HCT116 (cell line): Measurements from ENCODE around the gene GPANK1. TPM values are rescaled to one million over a fixed set of nuclear protein-coding genes. Genes with fewer than 3 reads are reported as not detected.
A peak's percentile ranks its signal among the peaks of the same experiment; 100 is the strongest.

ENCODE experiments used
- ATAC-seq: fragments of 200-7000 bp; cut with Tn5 transposase; 2 replicates; pipeline ENCODE4 v1.9.1; 2020; ENCODE audit warnings: mild to moderate bottlenecking, moderate library complexity
- BruUV-seq: library from RNA; stranded (reverse); fragments of 400-500 nt; replicated peaks from 2 replicates; lab custom pipeline; 2021; lab: Mats Ljungman, UMichigan
- CTCF ChIA-PET: fragments of 300-600 bp; sonication (Branson Sonifier 250); formaldehyde crosslinking; loops from one replicate; lab custom pipeline; 2021; ENCODE audit warnings: antibody characterized with exemption; lab: Charles Lee
- POLR2A ChIA-PET: fragments of 300-600, 350-600 bp; sonication (Branson Sonifier 250); formaldehyde crosslinking; loops from one replicate; lab custom pipeline; 2021; ENCODE audit warnings: antibody characterized with exemption; lab: Charles Lee
- RAD21 ChIA-PET, 2 experiments: fragments of 300-600 bp; sonication (Branson Sonifier 250); formaldehyde crosslinking; loops; one replicate each; lab custom pipeline; 2023; ENCODE audit warnings: low total read pairs in 2 of 2; ENCODE audit not compliant: uncharacterized antibody in 2 of 2, unreplicated experiment in 2 of 2, low non-redundant PET in 1 of 2; lab: Charles Lee
- DNase-seq: peaks from one replicate; pipeline ENCODE4 v3.0.0-alpha.2; 2010; ENCODE audit warnings: low read depth, low spot score
- H2AFZ ChIP-seq: fragments of 200-600 bp; shearing (Covaris generic), sonication (generic); 2 replicates; pipeline ENCODE4 v1.6.1; 2017; ENCODE audit warnings: low read depth, mixed run types, mixed read lengths, antibody characterized with exemption, low read length; ENCODE audit not compliant: poor library complexity, severe bottlenecking
- H3K27ac ChIP-seq: 2 replicates; pipeline ENCODE4 v1.5.1; 2012; ENCODE audit warnings: low read depth, low read length
- H3K27me3 ChIP-seq: fragments of 200-600 bp; sonication (generic); 2 replicates; pipeline ENCODE4 v1.6.1; 2016; ENCODE audit warnings: mixed run types, low read length, mixed read lengths; ENCODE audit not compliant: insufficient read depth
- H3K36me3 ChIP-seq, 2 experiments: fragments of 200-500 bp in 1 of 2; fragments of 200-600 bp in 1 of 2; sonication (Bioruptor generic) in 1 of 2; sonication (generic) in 1 of 2; 2 replicates each; pipeline versions ENCODE4 v1.5.1 to v1.6.1; 2014 to 2016; ENCODE audit warnings: low read length in 2 of 2, inconsistent platforms in 1 of 2, mixed read lengths in 1 of 2, mixed run types in 1 of 2; ENCODE audit not compliant: insufficient read depth in 2 of 2, control insufficient read depth in 1 of 2
- H3K4me1 ChIP-seq, 2 experiments: fragments of 200-600 bp in 1 of 2; sonication (generic) in 1 of 2; 2 replicates each; pipeline versions ENCODE4 v1.5.1 to v1.6.1; 2012 to 2017; ENCODE audit warnings: low read length in 2 of 2, inconsistent platforms in 1 of 2, mild to moderate bottlenecking in 1 of 2, mixed read lengths in 1 of 2, mixed run types in 1 of 2, moderate library complexity in 1 of 2; ENCODE audit not compliant: insufficient read depth in 2 of 2, control insufficient read depth in 1 of 2
- H3K4me2 ChIP-seq: fragments of 200-600 bp; sonication (generic); 2 replicates; pipeline ENCODE4 v1.6.1; 2017; ENCODE audit warnings: mixed run types, low read length, mixed read lengths
- H3K4me3 ChIP-seq, 2 experiments: fragments of 200-600 bp in 1 of 2; sonication (generic) in 1 of 2; replicated peaks in 1 of 2; 2 replicates each; pipeline ENCODE4 v1.5.1; 2011 to 2016; ENCODE audit warnings: low read length in 2 of 2, control low read depth in 1 of 2, low read depth in 1 of 2, mild to moderate bottlenecking in 1 of 2, mixed read lengths in 1 of 2, mixed run types in 1 of 2
- H3K79me2 ChIP-seq: fragments of 200-600 bp; sonication (generic); 2 replicates; pipeline ENCODE4 v1.6.1; 2017; ENCODE audit warnings: mild to moderate bottlenecking, mixed run types, low read length, moderate library complexity, mixed read lengths; ENCODE audit not compliant: insufficient read depth
- H3K9ac ChIP-seq: fragments of 200-600 bp; sonication (generic); 2 replicates; pipeline ENCODE4 v1.6.1; 2016; ENCODE audit warnings: low read length, mixed read lengths
- H3K9me2 ChIP-seq: fragments of 200-600 bp; sonication (generic), shearing (Covaris generic); 2 replicates; pipeline ENCODE4 v1.6.1; 2017; ENCODE audit warnings: mixed run types, mild to moderate bottlenecking, moderate library complexity; ENCODE audit not compliant: insufficient read depth
- H3K9me3 ChIP-seq, 2 experiments: fragments of 200-500 bp in 1 of 2; fragments of 200-600 bp in 1 of 2; sonication (Bioruptor generic) in 1 of 2; sonication (generic) in 1 of 2; 2 replicates each; pipeline ENCODE4 v1.6.1; 2014 to 2017; ENCODE audit warnings: low read length in 2 of 2, mixed read lengths in 2 of 2, inconsistent platforms in 1 of 2, low read depth in 1 of 2, mild to moderate bottlenecking in 1 of 2, mixed run types in 1 of 2, moderate library complexity in 1 of 2; ENCODE audit not compliant: control insufficient read depth in 1 of 2, insufficient read depth in 1 of 2
- H4K20me1 ChIP-seq: fragments of 200-600 bp; sonication (generic), shearing (Covaris generic); 2 replicates; pipeline ENCODE4 v1.6.1; 2017; ENCODE audit warnings: mixed run types, mild to moderate bottlenecking, moderate library complexity; ENCODE audit not compliant: insufficient read depth
- CBX3 ChIP-seq: IDR thresholded peaks from 2 replicates; pipeline ENCODE4 v1.6.1; 2012; ENCODE audit warnings: low read depth
- CEBPB ChIP-seq: IDR thresholded peaks from 2 replicates; pipeline ENCODE4 v1.6.1; 2012; ENCODE audit warnings: low read depth
- EGR1 ChIP-seq: IDR thresholded peaks from 2 replicates; pipeline ENCODE4 v1.6.1; 2012; ENCODE audit warnings: low read depth
- ELF1 ChIP-seq: IDR thresholded peaks from 2 replicates; pipeline ENCODE4 v1.6.1; 2012; ENCODE audit warnings: low read depth, borderline replicate concordance
- EZH2phosphoT487 ChIP-seq: fragments of 200-600 bp; IDR thresholded peaks from 2 replicates; pipeline ENCODE4 v1.6.1; 2018; ENCODE audit warnings: antibody characterized with exemption, borderline replicate concordance
- FOSL1 ChIP-seq: IDR thresholded peaks from 2 replicates; pipeline ENCODE4 v1.6.1; 2012; ENCODE audit warnings: low read depth
- JUND ChIP-seq: IDR thresholded peaks from 2 replicates; pipeline ENCODE4 v1.6.1; 2012
- POLR2A ChIP-seq: IDR thresholded peaks from 2 replicates; pipeline ENCODE4 v1.7.0; 2011; ENCODE audit warnings: borderline replicate concordance; ENCODE audit not compliant: insufficient read depth, insufficient read length; ENCODE audit errors: extremely low read depth
- POLR2AphosphoS5 ChIP-seq: IDR thresholded peaks from 2 replicates; pipeline ENCODE4 v1.6.1; 2011; ENCODE audit warnings: mild to moderate bottlenecking, low read depth, low read length, moderate library complexity
- RAD21 ChIP-seq: IDR thresholded peaks from 2 replicates; pipeline ENCODE4 v1.6.1; 2012; ENCODE audit warnings: low read depth, mild to moderate bottlenecking
- REST ChIP-seq: IDR thresholded peaks from 2 replicates; pipeline ENCODE4 v1.6.1; 2012; ENCODE audit warnings: low read depth
- SIN3A ChIP-seq: IDR thresholded peaks from 2 replicates; pipeline ENCODE4 v1.6.1; 2012; ENCODE audit warnings: low read depth
- SP1 ChIP-seq: IDR thresholded peaks from 2 replicates; pipeline ENCODE4 v1.6.1; 2012; ENCODE audit warnings: low read depth
- SRF ChIP-seq: IDR thresholded peaks from 2 replicates; pipeline ENCODE4 v1.6.1; 2012; ENCODE audit warnings: low read depth
- TCF7L2 ChIP-seq: IDR thresholded peaks from 2 replicates; pipeline ENCODE4 v1.7.0; 2011; ENCODE audit warnings: borderline replicate concordance, inconsistent platforms; ENCODE audit not compliant: insufficient read depth, insufficient read length; ENCODE audit errors: extremely low read depth
- YY1 ChIP-seq: IDR thresholded peaks from 2 replicates; pipeline ENCODE4 v1.6.1; 2011; ENCODE audit warnings: low read length, low read depth, moderate library complexity, mild to moderate bottlenecking; ENCODE audit not compliant: insufficient replicate concordance; ENCODE audit errors: extremely low read depth
- ZBTB33 ChIP-seq: IDR thresholded peaks from 2 replicates; pipeline ENCODE4 v1.6.1; 2011; ENCODE audit warnings: mild to moderate bottlenecking, low read length, moderate library complexity; ENCODE audit not compliant: insufficient replicate concordance; ENCODE audit errors: extremely low read depth
- ZFX ChIP-seq: fragments of 450-650 bp; IDR thresholded peaks from 2 replicates; pipeline ENCODE4 v1.6.1; 2017
- ZNF274 ChIP-seq: fragments of 200-500 bp; sonication (Bioruptor generic); IDR thresholded peaks from 2 replicates; pipeline ENCODE4 v1.6.1; 2014; ENCODE audit warnings: mild to moderate bottlenecking, low read depth, low read length, inconsistent platforms
- intact Hi-C: fragments of 100-400 bp; cut with micrococcal nuclease; formaldehyde crosslinking; loops from 2 replicates; pipeline ENCODE4 v1.10.0; 2022
- total RNA-seq: library from RNA; stranded (reverse); gene quantifications from one replicate; pipeline ENCODE4 v1.2.1, GENCODE V29; 2021; ENCODE audit not compliant: unreplicated experiment
- TF ChIP-seq, protein P1 (sequence below): IDR thresholded peaks from 2 replicates; pipeline ENCODE4 v1.6.1; 2012
- TF ChIP-seq, protein P2 (sequence below): IDR thresholded peaks from 2 replicates; pipeline ENCODE4 v1.6.1; 2012

GPANK1 gene
- total RNA-seq, 1 experiment from 2014 or later = 14.8 TPM

DNA sequence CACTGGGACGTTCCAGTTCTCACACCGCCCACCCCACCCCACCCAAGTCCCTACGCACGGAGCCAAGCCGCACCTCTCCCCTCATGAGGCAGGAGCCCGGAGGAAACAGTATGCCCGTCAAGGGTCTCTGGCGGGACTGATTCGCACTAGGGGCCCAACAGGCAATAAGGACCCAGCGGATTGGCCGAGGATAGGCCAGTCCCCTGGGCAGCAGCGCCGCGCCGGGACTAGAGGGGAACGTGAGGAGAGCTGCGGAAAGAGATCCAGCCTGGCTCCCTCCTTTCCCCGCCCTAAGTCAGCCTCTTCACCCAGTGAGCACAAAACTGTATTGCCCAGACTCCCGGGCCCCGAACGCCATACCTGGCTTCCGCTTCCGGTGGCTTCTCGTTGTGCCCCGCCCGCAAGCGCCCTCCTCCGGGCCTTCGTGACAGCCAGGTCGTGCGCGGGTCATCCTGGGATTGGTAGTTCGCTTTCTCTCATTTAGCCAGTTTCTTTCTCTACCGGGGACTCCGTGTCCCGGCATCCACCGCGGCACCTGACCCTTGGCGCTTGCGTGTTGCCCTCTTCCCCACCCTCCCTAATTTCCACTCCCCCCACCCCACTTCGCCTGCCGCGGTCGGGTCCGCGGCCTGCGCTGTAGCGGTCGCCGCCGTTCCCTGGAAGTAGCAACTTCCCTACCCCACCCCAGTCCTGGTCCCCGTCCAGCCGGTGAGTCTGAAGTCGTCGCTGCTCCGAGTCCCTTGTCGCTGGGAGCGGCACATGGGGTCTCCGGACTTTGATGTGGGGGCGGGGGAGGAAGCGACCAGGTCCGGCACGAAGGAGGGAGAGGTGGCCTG, 922 bp upstream of the GPANK1 start, which contains the start of gene CSNK2B:
CSNK2B (plus strand) TSS at position 580 of the 836 bp plus-strand sequence. CDS start 752 bp downstream, outside the sequence.
- peak within 1 kb of the TSS; percentile 90 for H3K27ac ChIP-seq
- peaks cover 14 to 34% of the 10 kb centered on the region in 2 experiments; a peak in 3 of 4 replicates for H3K4me1 ChIP-seq
- H3K9me3 ChIP-seq = no peaks in the 10 kb centered on the region
- H2AFZ ChIP-seq = no peak within 1 kb of the TSS
- intact Hi-C loops = loop anchor here (1.0 to 5.0 kb wide), 4 partner anchors 72 to 232 kb away; partner anchors contain the start of genes ATP6V1G2, CLIC1, DDX39B and EHMT2
- POLR2A ChIA-PET = interaction anchor here (0.6 to 3.9 kb wide), 9 partner anchors 10 to 517 kb away, joined by 3 to 32 read pairs (median 5); partner anchors contain the start of genes ABHD16A, APOM, BAG6 and CLIC1
- peaks cover 31 to 50% of the 10 kb centered on the region in 2 experiments for H3K36me3 ChIP-seq
- H4K20me1 ChIP-seq = no peaks in the 10 kb centered on the region
- H3K9me2 ChIP-seq = no peaks in the 10 kb centered on the region
- peak within 1 kb of the TSS; percentile 90 for H3K9ac ChIP-seq
- peaks cover 58% of the 10 kb centered on the region for H3K79me2 ChIP-seq
- no TSS peak for BruUV-seq
- H3K4me3 ChIP-seq = peak within 1 kb of the TSS; percentile 97 to 99
- peak within 1 kb of the TSS; percentile 83 for H3K4me2 ChIP-seq
- ATAC-seq = peak; percentile 84
- peak; percentile 96 for DNase-seq
- no peaks in the 10 kb centered on the region for H3K27me3 ChIP-seq
- CTCF ChIA-PET = interaction anchor here (1.1 kb wide), 1 partner anchor 67 kb away, joined by 4 read pairs; no protein-coding TSS in a partner anchor
- RAD21 ChIA-PET = no interaction called here
- TF ChIP-seq REST (no peak), POLR2AphosphoS5 (peak; percentile 86), ZNF274 (no peak), TCF7L2 (peak; percentile 65), ZFX (peak; percentile 57), EZH2phosphoT487 (no peak), RAD21 (no peak), SRF (no peak), YY1 (peak; percentile 20), POLR2A (peak; percentile 89), FOSL1 (no peak), SP1 (no peak), ELF1 (no peak), CEBPB (no peak), EGR1 (no peak), JUND (no peak), SIN3A (no peak), CBX3 (no peak), ZBTB33 (no peak)
- TF ChIP-seq, protein P1, sequence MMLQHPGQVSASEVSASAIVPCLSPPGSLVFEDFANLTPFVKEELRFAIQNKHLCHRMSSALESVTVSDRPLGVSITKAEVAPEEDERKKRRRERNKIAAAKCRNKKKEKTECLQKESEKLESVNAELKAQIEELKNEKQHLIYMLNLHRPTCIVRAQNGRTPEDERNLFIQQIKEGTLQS = no peak
- TF ChIP-seq, protein P2, sequence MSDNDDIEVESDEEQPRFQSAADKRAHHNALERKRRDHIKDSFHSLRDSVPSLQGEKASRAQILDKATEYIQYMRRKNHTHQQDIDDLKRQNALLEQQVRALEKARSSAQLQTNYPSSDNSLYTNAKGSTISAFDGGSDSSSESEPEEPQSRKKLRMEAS = no peak
